GM18511 (cell line): ENCODE measurements around the gene NCAPG.

Experiments
- ATAC-seq: cut with Tn5 transposase; IDR thresholded peaks from one replicate; pipeline ENCODE4 v1.9.1; 2021; ENCODE audit warnings: mild to moderate bottlenecking, moderate library complexity; ENCODE audit not compliant: unreplicated experiment

The NCAPG gene

DNA sequence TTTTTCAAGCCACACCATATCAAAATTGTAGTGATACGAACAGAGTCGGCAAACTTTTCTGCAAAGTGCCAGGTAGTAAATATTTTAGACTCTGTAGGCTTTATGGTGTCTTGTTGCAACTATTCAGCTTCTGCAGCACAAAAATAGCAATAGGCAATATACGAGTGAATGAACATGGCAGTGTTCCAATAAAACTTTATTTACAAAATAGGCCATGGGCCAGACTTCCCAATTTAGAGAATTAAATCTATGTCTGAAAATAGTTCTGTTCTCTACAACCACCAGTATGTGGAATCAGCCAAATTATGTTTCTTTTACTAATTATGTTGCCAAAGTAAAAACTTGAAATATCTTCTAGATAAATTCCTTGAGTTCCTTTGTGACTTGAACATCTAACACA lies 56.5 kb downstream of the NCAPG start:
- ATAC-seq, result no peak

DNA sequence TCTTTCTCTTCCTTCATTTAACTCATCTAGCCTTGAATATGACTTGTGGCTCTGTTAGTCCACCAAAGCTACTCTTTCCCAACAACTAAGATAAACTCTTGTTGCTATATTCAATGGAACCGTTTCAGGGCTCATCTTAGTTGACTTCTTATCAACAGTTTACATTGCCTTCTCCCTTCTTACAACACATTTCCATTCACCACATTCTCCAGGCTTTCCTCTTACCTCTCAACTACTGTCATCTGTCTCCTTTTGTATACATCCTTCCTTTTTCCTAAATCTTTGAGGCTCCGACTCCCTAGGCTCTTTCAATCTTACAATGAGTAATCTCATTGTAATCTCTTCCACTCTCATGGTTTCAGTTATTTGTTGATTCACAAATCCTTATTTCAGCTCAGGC lies 58.5 kb downstream of the NCAPG start:
- no peak for ATAC-seq

DNA sequence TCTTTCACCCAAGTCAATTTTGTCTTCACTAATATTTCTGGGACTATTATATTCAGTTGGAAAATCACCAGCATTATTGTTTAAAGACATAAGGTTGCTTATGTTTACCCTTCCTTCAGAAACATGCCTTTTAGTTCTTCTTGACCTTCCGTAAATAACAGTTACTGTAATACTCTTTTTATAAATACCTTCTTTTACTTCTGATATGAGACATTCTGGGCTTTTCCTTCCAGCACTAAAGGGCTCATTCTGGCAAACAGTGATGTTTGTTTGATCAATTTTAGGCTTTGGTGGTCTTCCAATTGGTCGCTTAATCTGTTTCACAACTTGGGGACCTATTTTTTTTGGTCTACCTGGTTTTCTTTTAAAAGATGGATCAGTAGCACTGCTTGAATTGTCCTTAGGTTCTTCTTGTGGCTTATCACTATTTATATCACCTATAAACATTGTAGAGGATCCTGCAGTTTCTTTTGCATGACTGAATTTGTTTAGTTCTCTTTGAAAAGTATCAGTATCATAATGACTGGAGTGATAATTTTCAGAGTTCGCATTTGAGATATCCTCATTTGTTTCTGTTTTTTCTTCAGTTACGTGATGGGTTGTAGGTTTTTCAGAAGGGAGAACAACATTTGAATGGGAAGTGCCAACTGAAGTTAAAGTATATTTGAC lies 64.8 kb downstream of the NCAPG start:
- peak; percentile 98 for ATAC-seq

DNA sequence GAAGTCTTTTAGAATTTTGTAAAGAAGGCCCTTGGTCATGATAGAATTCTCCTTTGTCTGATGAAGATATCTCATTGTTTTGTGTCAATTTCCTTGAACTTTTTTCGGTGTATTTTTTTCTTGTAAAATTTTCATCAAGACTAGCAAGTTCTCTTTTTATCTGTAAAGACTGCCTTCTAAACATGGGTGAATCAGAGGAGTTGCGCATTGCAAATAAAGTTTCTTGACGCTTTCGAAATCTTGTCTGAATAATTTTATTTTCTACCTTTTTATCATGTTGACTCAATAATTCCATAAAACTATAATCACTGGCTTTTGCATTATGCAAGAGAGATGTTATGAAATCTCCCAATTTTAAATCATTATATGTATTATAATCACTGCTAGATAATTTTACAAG lies 66.2 kb downstream of the NCAPG start:
- no peak for ATAC-seq

DNA sequence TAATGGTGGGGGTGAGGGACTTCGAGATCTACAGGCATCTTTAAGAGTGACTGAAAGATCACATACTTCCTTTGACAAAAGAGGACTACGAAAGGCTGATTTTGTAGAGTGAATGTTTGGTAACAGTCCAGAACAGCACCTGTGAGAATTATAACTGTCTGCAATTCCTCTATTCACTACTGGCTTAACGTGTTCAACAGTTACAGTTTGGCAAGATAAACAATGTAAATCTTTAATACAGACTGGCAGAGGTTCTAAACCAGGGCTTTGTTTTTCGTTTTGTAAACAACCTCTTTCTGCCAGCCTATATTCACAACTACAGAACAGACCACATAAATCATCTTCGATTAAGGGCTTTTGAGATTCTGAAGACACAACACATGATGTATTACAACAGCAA lies 66.9 kb downstream of the NCAPG start:
- no peak for ATAC-seq

DNA sequence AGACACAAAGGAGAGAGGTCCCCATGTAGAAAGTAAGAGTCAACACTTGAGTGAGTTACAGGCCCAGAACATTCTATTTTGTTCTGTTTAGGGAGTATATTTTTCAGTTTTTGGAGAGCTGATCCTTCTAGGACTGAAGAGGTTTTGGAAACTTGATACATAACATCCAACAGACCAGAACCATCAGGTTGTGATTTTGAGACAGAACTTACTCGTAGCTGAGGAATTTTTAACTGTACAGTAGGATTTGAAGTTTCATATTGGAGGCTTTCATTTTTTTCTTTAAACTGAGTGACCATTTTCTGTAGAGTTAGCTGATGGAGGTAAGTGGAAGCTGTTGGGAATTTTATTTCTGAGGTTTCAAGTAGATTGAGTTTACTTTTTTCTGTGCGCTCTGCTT lies 73.3 kb downstream of the NCAPG start:
- ATAC-seq, result no peak

DNA sequence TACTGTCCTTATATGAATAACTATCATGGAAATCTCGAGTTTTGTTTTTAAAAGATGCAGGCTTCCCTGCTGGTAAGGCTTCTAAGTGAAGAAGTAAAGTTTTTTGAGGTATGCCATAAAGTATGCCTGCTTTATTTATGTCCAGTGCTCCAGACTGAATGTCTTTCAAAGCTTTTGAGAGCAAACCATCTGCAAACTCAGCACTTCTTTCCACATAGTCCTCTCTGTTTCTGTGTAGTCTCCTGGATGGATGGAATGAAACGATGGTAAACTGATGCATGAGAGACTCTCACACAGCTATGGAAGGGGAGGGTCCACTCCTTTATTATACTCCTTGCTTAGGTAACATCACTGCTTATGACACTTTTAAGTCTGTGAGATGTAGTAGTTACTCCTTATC lies 73.7 kb downstream of the NCAPG start:
- no peak for ATAC-seq

DNA sequence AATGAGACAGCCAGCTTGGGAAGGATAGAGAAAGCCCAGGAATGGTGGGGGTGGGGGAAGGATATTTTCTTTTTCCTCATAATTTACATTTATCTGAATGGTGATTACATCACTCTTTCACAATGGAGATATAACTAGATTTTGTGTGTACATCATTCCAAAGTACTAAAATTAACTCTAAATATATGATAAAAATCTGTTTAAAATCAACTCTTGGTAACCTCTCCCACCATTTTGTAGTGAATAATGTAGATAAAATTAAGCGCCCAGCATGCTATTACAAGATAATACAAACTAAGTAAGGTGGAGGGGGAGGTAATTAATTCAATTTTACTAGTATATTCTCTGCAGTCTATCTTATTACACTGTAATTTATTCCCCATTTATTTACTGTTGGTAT lies 78.9 kb downstream of the NCAPG start:
- ATAC-seq, result no peak

DNA sequence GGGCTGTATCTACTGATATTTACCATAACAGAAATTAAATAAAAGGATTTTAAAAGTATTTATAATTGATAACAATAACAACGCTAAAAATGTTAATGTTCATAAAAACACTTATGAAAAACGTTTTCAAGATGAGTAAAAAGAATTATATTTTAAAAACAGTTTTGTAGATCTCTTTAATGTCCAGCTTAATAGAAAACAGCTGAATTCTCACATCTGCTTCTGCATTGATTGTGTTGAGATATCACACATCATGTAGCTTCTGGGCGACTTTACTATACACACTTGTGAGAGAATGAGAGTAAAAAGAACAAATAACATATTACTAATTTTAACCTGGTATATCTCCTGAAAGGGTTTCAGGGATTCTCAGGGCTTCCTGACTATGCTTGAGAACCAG lies 83.6 kb downstream of the NCAPG start:
- no peak for ATAC-seq
